Measurements from ENCODE around the gene PSMB7.

Gene PSMB7

DNA sequence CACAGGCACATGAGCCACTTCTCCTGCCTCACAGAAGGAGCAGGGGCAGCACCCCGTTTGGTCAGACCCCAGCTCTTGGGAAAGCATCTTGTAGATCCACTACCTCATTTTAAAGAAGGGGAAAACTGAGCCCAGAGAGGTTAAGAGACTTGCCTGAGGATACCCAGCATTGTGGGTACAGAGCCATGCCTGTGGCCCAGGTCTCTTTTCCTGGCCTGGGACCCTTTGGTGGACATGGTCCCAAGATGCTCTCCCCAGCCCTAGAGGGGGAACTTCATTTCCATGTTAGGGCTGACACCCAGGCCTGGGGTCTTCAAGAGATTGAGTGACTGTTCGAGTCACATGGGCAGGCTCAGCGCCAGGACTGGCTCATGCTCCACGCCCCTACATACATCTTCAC lies 93.3 kb downstream of the PSMB7 start:
- H4K20me1 ChIP-seq (ENCODE audit: low read depth, low read length) = 0 out of 2 replicates have a peak, but pooled peaks cover 3% of the 10 kb centered on the region
- TF ChIP-seq, protein P1, sequence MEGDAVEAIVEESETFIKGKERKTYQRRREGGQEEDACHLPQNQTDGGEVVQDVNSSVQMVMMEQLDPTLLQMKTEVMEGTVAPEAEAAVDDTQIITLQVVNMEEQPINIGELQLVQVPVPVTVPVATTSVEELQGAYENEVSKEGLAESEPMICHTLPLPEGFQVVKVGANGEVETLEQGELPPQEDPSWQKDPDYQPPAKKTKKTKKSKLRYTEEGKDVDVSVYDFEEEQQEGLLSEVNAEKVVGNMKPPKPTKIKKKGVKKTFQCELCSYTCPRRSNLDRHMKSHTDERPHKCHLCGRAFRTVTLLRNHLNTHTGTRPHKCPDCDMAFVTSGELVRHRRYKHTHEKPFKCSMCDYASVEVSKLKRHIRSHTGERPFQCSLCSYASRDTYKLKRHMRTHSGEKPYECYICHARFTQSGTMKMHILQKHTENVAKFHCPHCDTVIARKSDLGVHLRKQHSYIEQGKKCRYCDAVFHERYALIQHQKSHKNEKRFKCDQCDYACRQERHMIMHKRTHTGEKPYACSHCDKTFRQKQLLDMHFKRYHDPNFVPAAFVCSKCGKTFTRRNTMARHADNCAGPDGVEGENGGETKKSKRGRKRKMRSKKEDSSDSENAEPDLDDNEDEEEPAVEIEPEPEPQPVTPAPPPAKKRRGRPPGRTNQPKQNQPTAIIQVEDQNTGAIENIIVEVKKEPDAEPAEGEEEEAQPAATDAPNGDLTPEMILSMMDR (IDR thresholded peaks at IDR 0.05; ENCODE audit: insufficient read depth, low read length, poor library complexity, severe bottlenecking) = no peak
- TF ChIP-seq EZH2phosphoT487 (conservative IDR thresholded peaks at IDR 0.05; ENCODE audit: low read length) = no peak
- H3K9me3 ChIP-seq (ENCODE audit: insufficient read depth, low read length) = no peaks in the 10 kb centered on the region
- H3K9me2 ChIP-seq (replicated peaks; ENCODE audit: insufficient read depth, low read length) = no peaks in the 10 kb centered on the region
- H3K79me2 ChIP-seq (ENCODE audit: insufficient read depth, low read length) = peaks cover 13% of the 10 kb centered on the region
- no peaks in the 10 kb centered on the region for H3K27me3 ChIP-seq (ENCODE audit: low read length)
- H3K4me2 ChIP-seq (ENCODE audit: low read depth, low read length, poor library complexity, severe bottlenecking) = no peak overlapping the region
- no peak overlapping the region for H3K9ac ChIP-seq (ENCODE audit: low read length)
- peaks cover 22% of the 10 kb centered on the region; the same call in 1 of the 2 replicates for H3K36me3 ChIP-seq (ENCODE audit: low read length)
- H2AFZ ChIP-seq (ENCODE audit: low read depth, low read length, severe bottlenecking) = no peak overlapping the region
- peaks cover 11% of the 10 kb centered on the region; the same call in 1 of the 2 replicates for H3F3A ChIP-seq (ENCODE audit: insufficient read depth)
- no peak overlapping the region for H3K4me3 ChIP-seq (ENCODE audit: insufficient read depth, low read length, poor library complexity, severe bottlenecking)
- no peak overlapping the region for H3K27ac ChIP-seq (ENCODE audit: low read depth, low read length)

DNA sequence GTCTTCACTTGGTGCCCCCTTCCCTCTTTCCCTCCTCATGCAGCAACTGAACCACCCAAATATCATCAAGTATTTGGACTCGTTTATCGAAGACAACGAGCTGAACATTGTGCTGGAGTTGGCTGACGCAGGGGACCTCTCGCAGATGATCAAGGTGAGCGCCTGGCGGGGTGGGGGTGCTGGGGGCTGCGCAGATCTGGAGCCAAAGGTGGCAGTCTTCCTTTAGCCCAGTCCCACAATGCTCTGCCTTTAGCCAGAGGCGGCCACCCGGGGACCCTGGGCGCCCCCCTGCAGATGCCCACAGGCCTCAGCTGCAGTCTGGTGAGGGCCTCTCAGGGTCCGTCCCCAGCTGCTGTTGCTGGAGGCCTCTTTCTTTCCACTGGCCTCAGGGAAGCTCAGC lies 93.8 kb downstream of the PSMB7 start:
- H3K36me3 ChIP-seq (ENCODE audit: low read length) = peaks cover 22% of the 10 kb centered on the region; the same call in 1 of the 2 replicates
- 0 out of 2 replicates have a peak, but pooled peaks cover 3% of the 10 kb centered on the region for H4K20me1 ChIP-seq (ENCODE audit: low read depth, low read length)
- H3K4me2 ChIP-seq (ENCODE audit: low read depth, low read length, poor library complexity, severe bottlenecking) = no peak overlapping the region
- H3F3A ChIP-seq (ENCODE audit: insufficient read depth) = peaks cover 13% of the 10 kb centered on the region; the same call in 1 of the 2 replicates
- peaks cover 13% of the 10 kb centered on the region for H3K79me2 ChIP-seq (ENCODE audit: insufficient read depth, low read length)
- H3K9ac ChIP-seq (ENCODE audit: low read length) = no peak overlapping the region
- no peaks in the 10 kb centered on the region for H3K9me2 ChIP-seq (replicated peaks; ENCODE audit: insufficient read depth, low read length)
- no peak overlapping the region for H3K27ac ChIP-seq (ENCODE audit: low read depth, low read length)
- H3K4me3 ChIP-seq (ENCODE audit: insufficient read depth, low read length, poor library complexity, severe bottlenecking) = no peak overlapping the region
- no peak overlapping the region for H2AFZ ChIP-seq (ENCODE audit: low read depth, low read length, severe bottlenecking)
- H3K9me3 ChIP-seq (ENCODE audit: insufficient read depth, low read length) = no peaks in the 10 kb centered on the region
- TF ChIP-seq, protein P1 (IDR thresholded peaks at IDR 0.05; ENCODE audit: insufficient read depth, low read length, poor library complexity, severe bottlenecking) = no peak
- TF ChIP-seq EZH2phosphoT487 (conservative IDR thresholded peaks at IDR 0.05; ENCODE audit: low read length) = no peak
- H3K27me3 ChIP-seq (ENCODE audit: low read length) = no peaks in the 10 kb centered on the region

DNA sequence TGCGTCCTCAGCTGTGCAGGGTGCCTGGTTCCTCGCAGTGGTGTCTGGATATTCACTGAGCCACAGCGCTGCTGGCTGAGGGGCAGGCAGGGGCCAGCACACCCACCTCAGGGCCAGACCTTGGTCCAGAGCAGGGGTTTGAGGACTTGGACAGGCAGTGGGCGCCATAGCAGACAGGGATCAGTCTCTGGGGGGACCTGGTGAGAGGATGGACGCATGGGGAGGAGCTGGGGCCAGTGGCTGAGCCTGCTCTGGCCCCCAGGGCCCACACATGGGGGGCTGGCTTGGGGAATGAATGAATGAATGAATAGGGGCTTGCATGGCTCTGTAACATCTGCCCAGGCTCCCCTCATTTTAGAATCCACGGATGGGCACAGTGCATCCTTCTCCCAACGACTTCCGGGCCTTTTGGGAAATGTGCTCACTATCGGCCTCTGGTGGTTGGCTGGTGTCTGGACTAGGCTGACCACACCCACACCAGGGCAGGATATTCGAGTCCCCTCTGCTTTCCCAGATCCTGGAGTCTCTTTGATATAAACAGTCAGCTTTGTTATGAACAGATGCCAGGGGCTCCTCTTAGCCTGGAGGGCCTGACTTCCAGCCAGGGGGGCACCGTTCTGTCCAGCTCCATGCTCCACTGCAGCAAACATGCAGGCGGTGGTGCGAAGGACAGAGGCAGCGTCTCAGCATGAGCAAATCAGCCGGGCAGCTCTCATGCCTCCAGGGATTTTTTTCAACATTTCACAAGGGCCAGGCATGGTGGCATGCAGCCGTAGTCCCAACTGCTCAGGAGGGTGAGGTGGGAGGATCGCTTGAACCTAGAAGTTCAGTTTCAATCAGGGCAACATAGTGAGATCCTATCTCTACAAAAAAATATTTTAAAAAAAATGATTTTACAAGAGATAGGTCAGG lies 94.9 kb downstream of the PSMB7 start:
- Histone ChIP-seq H3K4me2 (ENCODE audit: low read depth, low read length, poor library complexity, severe bottlenecking) (no peak overlapping the region), H3K36me3 (ENCODE audit: low read length) (peaks cover 22% of the 10 kb centered on the region; the same call in 1 of the 2 replicates)

More for the DNA sequence above, 94.9 kb downstream of the PSMB7 start:
- Histone ChIP-seq H3F3A (ENCODE audit: insufficient read depth) (peaks cover 13% of the 10 kb centered on the region; the same call in 1 of the 2 replicates), H3K9ac (ENCODE audit: low read length) (no peak overlapping the region), H3K27me3 (ENCODE audit: low read length) (no peaks in the 10 kb centered on the region), H3K9me2 (replicated peaks; ENCODE audit: insufficient read depth, low read length) (no peaks in the 10 kb centered on the region), H3K27ac (ENCODE audit: low read depth, low read length) (no peak overlapping the region), H2AFZ (ENCODE audit: low read depth, low read length, severe bottlenecking) (no peak overlapping the region), H4K20me1 (ENCODE audit: low read depth, low read length) (0 out of 2 replicates have a peak, but pooled peaks cover 3% of the 10 kb centered on the region), H3K9me3 (ENCODE audit: insufficient read depth, low read length) (no peaks in the 10 kb centered on the region), H3K79me2 (ENCODE audit: insufficient read depth, low read length) (peaks cover 13% of the 10 kb centered on the region), H3K4me3 (ENCODE audit: insufficient read depth, low read length, poor library complexity, severe bottlenecking) (no peak overlapping the region)
- TF ChIP-seq, protein P1 (IDR thresholded peaks at IDR 0.05; ENCODE audit: insufficient read depth, low read length, poor library complexity, severe bottlenecking) = peak; percentile 78
- TF ChIP-seq EZH2phosphoT487 (conservative IDR thresholded peaks at IDR 0.05; ENCODE audit: low read length) = no peak
